Body of pancreas (tissue), 4 donors: Measurements from ENCODE around the gene TMPRSS9.

Experiments
- POLR2A ChIP-seq, 3 donors: fragments of 450-650 bp; IDR thresholded peaks; one replicate each; pipeline ENCODE4 v1.6.1; 2016; ENCODE audit warnings: antibody characterized with exemption in 3 of 3, mild to moderate bottlenecking in 2 of 3
- TF ChIP-seq, protein P1 (sequence below), 7 experiments: fragments of 450-650 bp in 4 of 7; fragments of 200-600 bp in 3 of 7; sonication (generic) in 3 of 7; IDR thresholded peaks; one replicate each; pipeline ENCODE4 v1.5.1; 2016 to 2019; ENCODE audit warnings: antibody characterized with exemption in 7 of 7

DNA sequence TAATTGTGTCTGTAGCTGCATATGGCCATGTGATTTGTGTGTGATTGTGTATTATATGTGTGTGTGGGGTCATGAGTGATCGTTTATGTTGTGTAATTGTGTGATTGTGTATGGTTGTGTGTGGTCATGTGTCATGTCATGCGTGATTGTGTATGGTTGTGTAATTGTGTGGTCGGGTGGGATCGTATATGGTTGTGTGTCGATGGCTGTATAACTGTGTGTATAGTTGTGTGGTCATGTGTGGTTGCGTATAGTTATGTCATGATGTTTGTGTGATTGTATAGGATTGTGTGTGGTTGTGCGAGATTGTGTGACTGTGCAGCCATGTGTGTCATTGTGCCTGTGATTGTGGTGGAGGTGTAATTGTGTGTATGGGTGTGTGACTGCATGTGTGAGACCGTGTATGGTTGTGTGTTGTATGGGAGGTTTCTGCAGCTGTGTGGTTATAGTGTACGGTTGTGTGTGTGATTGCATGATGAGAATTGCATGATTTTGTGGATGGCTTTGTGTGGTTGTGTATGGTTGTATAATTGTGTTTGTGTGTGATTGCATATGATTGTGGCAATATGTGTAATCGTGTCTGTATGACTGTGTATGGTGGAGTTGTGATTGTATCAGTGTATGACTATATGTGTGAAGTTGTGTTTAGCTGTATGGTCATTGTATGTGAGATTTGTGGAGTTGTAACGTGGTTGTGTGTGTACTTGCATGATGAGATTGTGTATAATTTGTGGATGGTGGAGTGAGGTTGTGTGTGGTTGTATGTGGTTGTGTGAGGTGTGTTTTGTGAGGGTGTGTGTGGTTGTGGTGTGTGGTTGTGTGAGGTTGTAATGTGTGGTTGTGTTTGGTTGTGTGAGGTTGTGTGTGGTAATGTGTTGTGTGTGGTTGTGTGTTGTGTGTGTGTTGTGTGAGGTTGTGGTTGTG lies 2.2 kb downstream of the TMPRSS9 start:
- TF ChIP-seq, protein P1, sequence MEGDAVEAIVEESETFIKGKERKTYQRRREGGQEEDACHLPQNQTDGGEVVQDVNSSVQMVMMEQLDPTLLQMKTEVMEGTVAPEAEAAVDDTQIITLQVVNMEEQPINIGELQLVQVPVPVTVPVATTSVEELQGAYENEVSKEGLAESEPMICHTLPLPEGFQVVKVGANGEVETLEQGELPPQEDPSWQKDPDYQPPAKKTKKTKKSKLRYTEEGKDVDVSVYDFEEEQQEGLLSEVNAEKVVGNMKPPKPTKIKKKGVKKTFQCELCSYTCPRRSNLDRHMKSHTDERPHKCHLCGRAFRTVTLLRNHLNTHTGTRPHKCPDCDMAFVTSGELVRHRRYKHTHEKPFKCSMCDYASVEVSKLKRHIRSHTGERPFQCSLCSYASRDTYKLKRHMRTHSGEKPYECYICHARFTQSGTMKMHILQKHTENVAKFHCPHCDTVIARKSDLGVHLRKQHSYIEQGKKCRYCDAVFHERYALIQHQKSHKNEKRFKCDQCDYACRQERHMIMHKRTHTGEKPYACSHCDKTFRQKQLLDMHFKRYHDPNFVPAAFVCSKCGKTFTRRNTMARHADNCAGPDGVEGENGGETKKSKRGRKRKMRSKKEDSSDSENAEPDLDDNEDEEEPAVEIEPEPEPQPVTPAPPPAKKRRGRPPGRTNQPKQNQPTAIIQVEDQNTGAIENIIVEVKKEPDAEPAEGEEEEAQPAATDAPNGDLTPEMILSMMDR (IDR thresholded peaks at IDR 0.05), result no peak
- no peak for TF ChIP-seq POLR2A (IDR thresholded peaks at IDR 0.05)
